LNCaP clone FGC (cell line): ENCODE measurements around the gene NLGN3.

ENCODE experiments used
- DNase-seq: peaks from one replicate; pipeline ENCODE4 v3.0.0-alpha.2; 2011; ENCODE audit warnings: low read depth
- H3K4me3 ChIP-seq: 2 replicates; pipeline ENCODE4 v1.5.1; 2011; ENCODE audit warnings: mild to moderate bottlenecking, low read depth, low read length, control low read depth
- TF ChIP-seq, protein P1 (sequence below): IDR thresholded peaks from 2 replicates; pipeline ENCODE4 v1.5.1; 2012; ENCODE audit warnings: mild to moderate bottlenecking; ENCODE audit not compliant: control insufficient read depth, insufficient read depth; ENCODE audit errors: extremely low read depth

Gene NLGN3

DNA sequence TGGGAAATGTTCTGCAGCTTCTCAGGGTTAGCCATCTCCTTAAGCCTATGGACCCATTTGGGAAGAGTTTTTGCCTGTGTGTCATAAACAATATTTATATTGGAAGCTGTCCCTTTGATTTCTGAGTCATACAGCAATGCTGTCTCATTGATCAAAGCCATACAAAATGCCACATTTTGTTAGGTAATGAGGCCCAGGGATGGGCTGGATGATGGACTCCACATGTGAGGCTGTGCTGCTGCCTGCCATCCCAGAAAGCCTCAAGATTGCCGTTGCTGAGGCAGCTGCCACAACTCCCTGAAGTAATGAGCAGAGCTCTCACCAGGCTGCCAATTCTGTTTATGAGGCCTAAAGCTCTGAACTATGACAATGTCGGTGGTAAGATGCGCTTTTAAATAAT is 66.2 kb downstream of the NLGN3 start:
- no peak for DNase-seq

DNA sequence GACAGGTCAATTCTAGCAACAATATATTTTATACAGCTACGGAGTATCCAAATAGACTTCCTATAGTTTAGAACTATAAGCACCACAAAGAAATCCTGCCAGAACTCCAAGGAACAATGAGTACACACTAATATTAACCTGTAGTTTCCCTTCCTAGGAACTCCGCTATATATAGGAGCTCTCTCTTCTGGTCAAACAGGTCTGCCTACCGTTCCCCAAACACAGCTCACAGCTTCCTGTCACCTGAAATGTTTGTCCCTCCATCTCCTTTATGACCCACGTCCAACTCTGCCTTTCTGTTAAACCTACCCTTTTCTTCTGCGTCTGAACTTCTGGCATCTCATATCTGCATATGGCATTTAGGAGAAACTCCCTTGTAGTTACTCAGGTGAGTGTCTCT is 67.9 kb downstream of the NLGN3 start:
- TF ChIP-seq, protein P1, sequence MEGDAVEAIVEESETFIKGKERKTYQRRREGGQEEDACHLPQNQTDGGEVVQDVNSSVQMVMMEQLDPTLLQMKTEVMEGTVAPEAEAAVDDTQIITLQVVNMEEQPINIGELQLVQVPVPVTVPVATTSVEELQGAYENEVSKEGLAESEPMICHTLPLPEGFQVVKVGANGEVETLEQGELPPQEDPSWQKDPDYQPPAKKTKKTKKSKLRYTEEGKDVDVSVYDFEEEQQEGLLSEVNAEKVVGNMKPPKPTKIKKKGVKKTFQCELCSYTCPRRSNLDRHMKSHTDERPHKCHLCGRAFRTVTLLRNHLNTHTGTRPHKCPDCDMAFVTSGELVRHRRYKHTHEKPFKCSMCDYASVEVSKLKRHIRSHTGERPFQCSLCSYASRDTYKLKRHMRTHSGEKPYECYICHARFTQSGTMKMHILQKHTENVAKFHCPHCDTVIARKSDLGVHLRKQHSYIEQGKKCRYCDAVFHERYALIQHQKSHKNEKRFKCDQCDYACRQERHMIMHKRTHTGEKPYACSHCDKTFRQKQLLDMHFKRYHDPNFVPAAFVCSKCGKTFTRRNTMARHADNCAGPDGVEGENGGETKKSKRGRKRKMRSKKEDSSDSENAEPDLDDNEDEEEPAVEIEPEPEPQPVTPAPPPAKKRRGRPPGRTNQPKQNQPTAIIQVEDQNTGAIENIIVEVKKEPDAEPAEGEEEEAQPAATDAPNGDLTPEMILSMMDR: no peak
- H3K4me3 ChIP-seq: peak overlapping the region; percentile 9; the same call in 1 of the 2 replicates
- peak; percentile 61 for DNase-seq

More for the DNA sequence above, 66.2 kb downstream of the NLGN3 start:
- TF ChIP-seq, protein P1: no peak
- H3K4me3 ChIP-seq: no peak overlapping the region

DNA sequence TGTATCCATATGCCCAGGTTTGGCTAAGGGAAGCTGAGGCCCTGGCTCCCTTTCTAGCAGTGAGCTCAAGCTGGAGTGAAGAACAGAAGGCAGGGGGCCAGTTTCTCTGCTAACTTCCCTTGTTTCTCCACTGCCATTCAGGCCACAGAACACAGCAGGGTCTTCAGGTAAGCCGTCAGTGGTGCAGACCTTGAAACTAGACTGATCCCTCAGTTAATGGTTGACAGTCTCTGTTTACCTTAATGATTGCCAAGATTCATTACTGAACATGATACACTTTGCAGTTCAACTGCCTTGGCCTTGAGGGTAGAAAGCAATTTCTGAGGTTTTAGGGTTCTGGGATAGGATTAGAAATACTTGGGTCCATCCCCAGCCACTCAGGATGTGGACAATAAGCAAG is 69.5 kb downstream of the NLGN3 start:
- TF ChIP-seq, protein P1: no peak
- no peak for DNase-seq
- H3K4me3 ChIP-seq: no peak overlapping the region

DNA sequence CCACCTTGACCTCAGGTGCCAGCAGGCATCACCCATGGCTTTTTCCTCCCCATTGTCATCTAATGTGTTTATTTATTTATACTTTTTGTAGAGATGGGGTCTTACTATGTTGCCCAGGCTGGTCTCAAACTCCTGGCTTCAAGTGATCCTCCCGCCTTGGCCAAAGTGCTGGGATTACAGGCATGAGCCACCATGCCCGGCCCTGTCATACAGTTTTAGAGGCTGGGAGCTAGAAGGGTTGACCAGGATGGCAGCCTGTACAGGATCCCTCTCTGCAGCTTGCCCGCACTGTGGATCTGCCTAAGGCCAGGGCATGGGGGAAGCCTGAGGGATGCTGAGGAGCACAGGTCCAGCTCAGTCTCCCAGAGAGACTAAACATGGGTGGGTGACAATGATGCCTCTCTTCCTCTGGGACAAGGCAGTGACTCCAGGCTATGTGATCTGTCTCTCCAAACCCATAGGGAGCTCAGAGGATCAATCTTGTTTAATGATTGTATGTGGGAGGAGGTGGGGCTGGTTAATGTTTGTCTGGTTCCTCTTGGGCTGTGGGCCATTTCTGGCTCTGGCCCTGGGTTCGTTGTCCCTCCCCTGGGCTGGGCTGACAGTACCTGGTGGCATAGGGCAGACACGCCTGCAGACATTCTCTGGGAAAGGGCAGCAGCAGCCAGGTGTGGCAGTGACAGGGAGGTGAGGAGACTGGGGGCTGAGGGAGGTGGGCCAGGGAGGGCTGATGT is 70.1 kb downstream of the NLGN3 start:
- peak overlapping the region; percentile 19 for H3K4me3 ChIP-seq
- peak; percentile 36 for DNase-seq
- TF ChIP-seq, protein P1: no peak

DNA sequence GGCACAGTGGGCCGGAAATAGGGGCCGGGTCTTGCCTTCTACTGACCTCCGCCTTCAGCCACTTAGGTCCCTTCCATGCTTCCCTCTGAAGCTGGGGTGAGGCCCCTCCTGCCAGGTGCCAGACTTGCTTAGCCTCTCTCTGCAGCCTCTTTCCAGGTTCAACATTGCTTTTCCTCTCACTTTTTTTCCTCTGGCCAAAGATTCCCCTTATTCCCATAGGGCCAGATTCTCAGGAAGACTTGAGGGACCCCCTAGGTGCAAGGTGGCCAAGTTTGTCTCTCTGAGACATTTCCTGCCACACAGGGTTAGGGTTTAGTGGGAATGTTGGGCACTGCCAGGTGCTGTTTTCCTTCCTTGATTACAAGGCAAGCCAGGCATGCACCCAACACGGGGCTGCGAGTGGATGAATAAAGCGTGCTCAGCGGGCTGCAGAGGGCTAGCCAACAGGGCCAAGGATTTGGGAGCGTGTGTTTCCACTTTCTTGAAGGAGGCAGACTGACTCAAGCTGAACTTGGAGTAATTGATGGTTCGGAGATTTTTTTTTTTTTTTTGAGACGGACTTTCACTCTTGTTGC is 70.8 kb downstream of the NLGN3 start:
- TF ChIP-seq, protein P1: no peak
- H3K4me3 ChIP-seq: peak overlapping the region; percentile 19
- no peak for DNase-seq

DNA sequence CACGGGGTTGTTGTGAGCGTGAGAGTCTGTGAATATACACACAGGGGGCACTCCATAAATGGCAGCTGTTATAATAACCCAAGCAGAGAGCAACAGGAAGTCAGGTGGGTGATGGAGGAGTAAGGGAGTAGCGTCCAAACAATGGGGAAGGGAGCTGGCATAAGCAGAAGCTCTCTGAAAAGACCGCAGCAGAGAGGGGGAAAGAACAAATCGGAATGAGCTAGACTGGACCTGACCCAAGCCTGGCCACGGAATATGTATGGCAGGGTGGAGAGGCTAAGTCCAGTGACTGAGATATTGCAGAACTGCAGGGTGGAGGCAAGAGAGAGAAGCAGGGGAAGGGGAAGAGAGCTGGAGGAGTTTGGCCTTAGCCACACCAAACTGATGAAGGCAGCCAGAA is 71.8 kb downstream of the NLGN3 start:
- no peak overlapping the region for H3K4me3 ChIP-seq
- no peak for DNase-seq
- TF ChIP-seq, protein P1: no peak
